Measurements from ENCODE around the gene NADK2. TPM values are rescaled to one million over a fixed set of nuclear protein-coding genes. Genes with fewer than 3 reads are reported as not detected.

NADK2 gene
- total RNA-seq, 3 donors from 2014 or later: 27.4 to 31.8 (median 27.9) TPM

- Histone ChIP-seq H3K9me3 (no peaks in the 10 kb centered on the region), H3K36me3 (no peaks in the 10 kb centered on the region), H3K4me1 (no peaks in the 10 kb centered on the region), H3K27me3 (no peaks in the 10 kb centered on the region), H3K4me3 (no peak overlapping the region), H3K27ac (no peak overlapping the region)
- DNase-seq (ENCODE audit: low spot score in 2 of 2): no peak
- no peak for TF ChIP-seq POLR2A (IDR thresholded peaks at IDR 0.05)
- no peak for TF ChIP-seq POLR2AphosphoS5 (IDR thresholded peaks at IDR 0.05)
- TF ChIP-seq CTCF (IDR thresholded peaks at IDR 0.05): no peak
- intact Hi-C loops (cut with DNase I; ENCODE audit: low total_unique reads): no loop called here
Measured at GRCh38 chr5:36230151-36230790, 11.5 kb downstream of the NADK2 start.

- H3K36me3 ChIP-seq: no peaks in the 10 kb centered on the region
- H3K4me1 ChIP-seq: no peaks in the 10 kb centered on the region
- H3K27ac ChIP-seq: no peak overlapping the region
- intact Hi-C loops (cut with DNase I; ENCODE audit: low total_unique reads): no loop called here
- H3K27me3 ChIP-seq: no peaks in the 10 kb centered on the region
- TF ChIP-seq POLR2AphosphoS5 (IDR thresholded peaks at IDR 0.05): no peak
- no peak for TF ChIP-seq CTCF (IDR thresholded peaks at IDR 0.05)
- TF ChIP-seq POLR2A (IDR thresholded peaks at IDR 0.05): no peak
- DNase-seq (ENCODE audit: low spot score in 2 of 2): no peak
- H3K4me3 ChIP-seq: no peak overlapping the region
- no peaks in the 10 kb centered on the region for H3K9me3 ChIP-seq
Measured at GRCh38 chr5:36228505-36228904, 13.2 kb downstream of the NADK2 start.

GRCh38 chr5:36227046-36227445 is 14.7 kb downstream of the NADK2 start:
- Histone ChIP-seq H3K36me3 (no peaks in the 10 kb centered on the region), H3K27ac (no peak overlapping the region), H3K27me3 (no peaks in the 10 kb centered on the region), H3K4me1 (no peaks in the 10 kb centered on the region), H3K4me3 (no peak overlapping the region), H3K9me3 (no peaks in the 10 kb centered on the region)
- intact Hi-C loops (cut with DNase I; ENCODE audit: low total_unique reads): no loop called here
- TF ChIP-seq POLR2AphosphoS5 (IDR thresholded peaks at IDR 0.05) (no peak), POLR2A (IDR thresholded peaks at IDR 0.05) (no peak), CTCF (IDR thresholded peaks at IDR 0.05) (no peak)
- DNase-seq (ENCODE audit: low spot score in 2 of 2): no peak

GRCh38 chr5:36222620-36223019 is 19.1 kb downstream of the NADK2 start:
- DNase-seq (ENCODE audit: low spot score in 2 of 2): no peak
- Histone ChIP-seq H3K4me1 (no peaks in the 10 kb centered on the region), H3K4me3 (no peak overlapping the region), H3K36me3 (no peaks in the 10 kb centered on the region), H3K27me3 (no peaks in the 10 kb centered on the region), H3K9me3 (no peaks in the 10 kb centered on the region), H3K27ac (no peak overlapping the region)
- TF ChIP-seq POLR2AphosphoS5 (IDR thresholded peaks at IDR 0.05): no peak
- no peak for TF ChIP-seq POLR2A (IDR thresholded peaks at IDR 0.05)
- no peak for TF ChIP-seq CTCF (IDR thresholded peaks at IDR 0.05)
- intact Hi-C loops (cut with DNase I; ENCODE audit: low total_unique reads): no loop called here

GRCh38 chr5:36217988-36218387 is 23.7 kb downstream of the NADK2 start:
- H3K9me3 ChIP-seq: no peaks in the 10 kb centered on the region

More at GRCh38 chr5:36217988-36218387, 23.7 kb downstream of the NADK2 start:
- H3K27ac ChIP-seq: no peak overlapping the region
- no peaks in the 10 kb centered on the region for H3K36me3 ChIP-seq
- no peaks in the 10 kb centered on the region for H3K4me1 ChIP-seq
- DNase-seq (ENCODE audit: low spot score in 2 of 2): no peak
- no peak overlapping the region for H3K4me3 ChIP-seq
- no peaks in the 10 kb centered on the region for H3K27me3 ChIP-seq
- intact Hi-C loops (cut with DNase I; ENCODE audit: low total_unique reads): no loop called here
- TF ChIP-seq POLR2A (IDR thresholded peaks at IDR 0.05): no peak
- TF ChIP-seq POLR2AphosphoS5 (IDR thresholded peaks at IDR 0.05): no peak
- TF ChIP-seq CTCF (IDR thresholded peaks at IDR 0.05): no peak
